Stimulated activated CD4-positive, alpha-beta T cell treated with anti-CD3 and anti-CD28 coated beads, Interleukin-1b, Interleukin-23, amount 100 ng/mL, for 24 hours (primary cell): ENCODE measurements around the gene FXYD5.
"Not testable (repeated sequence)": the region's sequence is repeated elsewhere in the genome, so short reads cannot be mapped to it uniquely, and the experiment has no call there.

Source experiments
- DNase-seq, 4 experiments: peaks; one replicate each; pipeline ENCODE4 v3.0.0-alpha.2; 2020; ENCODE audit warnings: low read depth in 4 of 4, low spot score in 1 of 4

Gene FXYD5

DNA sequence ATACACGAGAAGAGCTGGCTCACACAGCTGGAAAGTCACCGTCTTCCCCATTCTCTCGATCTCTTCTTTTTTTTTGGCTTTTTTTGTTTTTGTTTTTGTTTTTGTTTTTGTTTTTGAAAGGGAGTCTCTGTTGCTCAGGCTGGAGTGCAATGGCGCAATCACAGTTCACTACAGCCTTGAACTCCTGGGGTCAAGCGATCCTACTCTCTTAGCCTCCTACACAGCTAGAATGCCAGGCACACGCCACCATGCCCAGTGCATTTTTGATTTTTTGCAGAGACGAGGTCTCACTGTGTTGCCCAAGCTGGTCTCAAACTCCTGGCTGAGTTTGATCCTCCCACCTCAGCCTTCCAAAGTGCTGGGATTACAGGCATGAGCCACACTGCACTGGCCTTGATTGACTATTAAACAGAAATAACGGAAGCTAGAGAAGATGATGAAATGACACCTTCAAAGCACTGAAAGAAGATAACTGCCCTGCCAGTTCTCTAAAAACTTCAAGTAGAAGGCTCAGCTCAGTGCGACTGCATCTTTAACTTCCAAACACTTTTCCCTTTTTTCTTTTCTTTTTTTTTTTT lies 34.9 kb upstream of the FXYD5 start:
- DNase-seq = no peak

DNA sequence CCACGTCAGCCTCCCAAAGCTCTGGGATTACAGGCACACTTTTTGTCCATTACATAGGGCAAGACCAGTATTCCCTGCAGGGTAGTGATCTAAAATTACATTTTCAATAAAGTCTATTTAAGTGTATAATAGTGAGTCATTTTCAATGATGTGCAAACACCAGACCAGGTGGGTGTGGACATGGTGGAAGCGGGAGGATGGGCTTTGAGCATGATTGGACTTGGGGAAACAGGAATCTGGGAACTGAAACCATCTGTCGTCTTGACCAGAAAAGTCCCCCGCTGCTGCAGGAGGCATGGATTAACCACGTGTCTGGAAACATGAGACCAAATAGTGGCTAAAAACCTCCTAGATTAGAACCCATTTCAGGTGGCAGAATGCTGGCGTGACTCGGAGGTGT lies 34.0 kb upstream of the FXYD5 start:
- no peak for DNase-seq

- no peak for DNase-seq
These were observed 33.6 kb upstream of the FXYD5 start for GRCh38 chr19:35120898-35121297.

- no peak for DNase-seq
These were observed 31.6 kb upstream of the FXYD5 start for GRCh38 chr19:35122687-35123551.

- DNase-seq = no peak
These were observed 31.0 kb upstream of the FXYD5 start for GRCh38 chr19:35123573-35123972.

- peak; percentile 70 to 82 (median 79) for DNase-seq
These were observed 30.2 kb upstream of the FXYD5 start for GRCh38 chr19:35124098-35125060.

GRCh38 chr19:35125270-35125717 lies 29.2 kb upstream of the FXYD5 start:
- DNase-seq = no peak

GRCh38 chr19:35125749-35126623 lies 28.5 kb upstream of the FXYD5 start:
- no peak for DNase-seq

GRCh38 chr19:35126624-35126959 lies 27.9 kb upstream of the FXYD5 start:
- DNase-seq = no peak

DNA sequence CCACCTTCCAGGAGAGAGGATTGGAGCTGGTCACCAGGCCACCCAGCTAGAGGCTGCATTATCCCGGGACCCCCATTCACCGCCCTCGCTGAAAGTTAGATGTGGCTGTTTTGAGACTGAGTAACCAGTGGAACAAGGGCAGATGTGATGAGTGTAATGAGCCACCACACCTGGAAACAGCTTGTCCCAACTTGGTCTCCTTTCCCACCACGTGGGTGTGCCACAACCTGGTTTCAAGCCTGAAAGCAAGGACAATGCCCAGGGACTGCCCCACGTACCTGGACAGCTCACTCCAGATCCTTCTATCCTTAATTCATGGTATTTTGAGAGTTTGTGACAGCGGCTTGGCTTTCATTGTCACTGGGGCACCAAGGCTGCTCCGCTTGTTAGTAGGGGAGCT lies 26.7 kb upstream of the FXYD5 start:
- no peak for DNase-seq

DNA sequence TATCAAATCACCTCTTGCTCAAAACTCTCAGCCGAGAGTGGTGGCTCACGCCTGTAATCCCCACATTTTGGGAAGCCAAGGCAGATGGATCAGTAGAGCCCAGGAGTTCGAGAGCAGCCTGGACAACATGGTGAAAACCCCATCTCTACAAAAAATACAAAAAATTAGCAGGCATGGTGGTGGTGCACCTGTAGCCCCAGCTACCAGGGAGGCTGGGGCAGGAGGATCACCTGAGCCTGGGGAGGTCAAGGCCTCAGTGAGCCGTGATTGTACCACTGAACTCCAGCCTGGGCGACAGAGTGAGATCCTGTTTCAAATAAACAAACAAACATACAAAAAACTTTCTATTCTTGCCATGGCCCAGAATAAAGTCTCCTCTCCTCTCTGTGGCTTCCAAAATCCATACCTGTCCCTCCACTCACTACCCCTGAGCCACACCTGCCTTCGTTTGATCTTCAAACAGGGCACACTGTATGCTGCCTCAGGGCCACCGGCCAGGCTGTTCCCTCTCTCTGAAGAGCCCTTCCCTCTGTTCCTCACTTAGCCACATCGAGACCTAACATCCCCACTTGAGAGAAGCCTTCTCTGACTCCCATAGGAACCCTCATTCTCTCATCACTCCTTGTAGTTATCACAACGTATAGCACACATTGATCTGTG lies 26.0 kb upstream of the FXYD5 start:
- DNase-seq = no peak

DNA sequence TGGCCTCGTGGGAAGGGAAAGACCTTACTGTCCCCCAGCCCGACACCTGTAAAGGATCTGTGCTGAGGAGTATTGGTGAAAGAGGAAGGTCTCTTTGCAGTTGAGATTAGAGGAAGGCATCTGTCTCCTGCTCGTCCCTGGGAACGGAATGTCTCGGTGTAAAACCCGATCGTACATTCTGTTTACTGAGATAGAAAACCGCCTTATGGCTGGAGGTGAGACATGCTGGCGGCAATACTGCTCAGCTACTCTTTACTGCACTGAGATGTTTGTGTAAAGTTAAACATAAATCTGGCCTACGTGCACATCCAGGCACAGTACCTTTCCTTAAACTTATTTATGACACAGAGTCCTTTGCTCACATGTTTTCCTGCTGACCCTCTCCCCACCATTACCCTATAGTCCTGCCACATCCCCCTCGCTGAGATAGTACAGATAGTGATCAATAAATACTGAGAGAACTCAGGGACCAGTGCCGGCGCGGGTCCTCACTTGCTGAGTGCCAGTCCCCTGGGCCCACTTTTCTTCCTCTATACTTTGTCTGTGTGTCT lies 24.7 kb upstream of the FXYD5 start:
- not testable (repeated sequence) for DNase-seq

GRCh38 chr19:35130761-35131720 lies 23.5 kb upstream of the FXYD5 start:
- no peak for DNase-seq

GRCh38 chr19:35132254-35132653 lies 22.3 kb upstream of the FXYD5 start:
- DNase-seq = no peak

- no peak for DNase-seq
These were observed 20.7 kb upstream of the FXYD5 start for GRCh38 chr19:35133826-35134225.

DNA sequence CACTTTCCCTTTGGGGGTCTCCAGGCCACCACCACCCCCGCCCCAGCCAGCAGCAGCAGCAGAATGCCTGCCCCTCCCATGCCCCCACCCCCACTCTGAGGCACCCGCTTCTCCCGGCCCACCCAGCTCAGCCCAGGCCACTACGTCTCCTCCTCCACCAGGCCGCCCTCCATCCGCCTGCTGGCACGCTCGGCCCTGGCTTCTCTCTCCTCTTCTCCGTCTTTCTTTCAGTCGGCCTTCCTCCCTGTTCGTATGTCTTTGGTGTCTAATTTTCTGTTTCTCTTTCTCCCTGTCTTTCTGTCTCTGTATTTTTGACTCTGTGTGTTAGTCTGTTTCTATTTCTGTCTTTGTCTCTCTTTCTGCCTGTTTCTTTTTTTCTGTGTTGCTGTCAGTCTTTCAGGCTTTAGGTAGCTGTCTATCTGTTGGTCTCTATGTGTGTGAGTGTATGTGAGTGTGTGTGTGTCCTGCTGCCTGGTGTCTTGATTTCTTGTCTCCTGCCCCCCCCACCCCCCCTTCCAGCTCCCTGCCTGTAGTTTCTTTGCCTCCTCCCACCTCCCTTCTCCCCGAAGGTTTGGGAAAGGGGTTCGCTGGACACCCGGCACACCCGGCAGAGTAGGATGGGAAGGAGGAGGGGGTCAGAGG lies 19.8 kb upstream of the FXYD5 start, which contains the start of gene LGI4:
TSS of gene LGI4 (minus strand) at position 459 of the 642 bp plus-strand sequence. CDS start at position 80, 379 bp downstream.
- no peak for DNase-seq

DNA sequence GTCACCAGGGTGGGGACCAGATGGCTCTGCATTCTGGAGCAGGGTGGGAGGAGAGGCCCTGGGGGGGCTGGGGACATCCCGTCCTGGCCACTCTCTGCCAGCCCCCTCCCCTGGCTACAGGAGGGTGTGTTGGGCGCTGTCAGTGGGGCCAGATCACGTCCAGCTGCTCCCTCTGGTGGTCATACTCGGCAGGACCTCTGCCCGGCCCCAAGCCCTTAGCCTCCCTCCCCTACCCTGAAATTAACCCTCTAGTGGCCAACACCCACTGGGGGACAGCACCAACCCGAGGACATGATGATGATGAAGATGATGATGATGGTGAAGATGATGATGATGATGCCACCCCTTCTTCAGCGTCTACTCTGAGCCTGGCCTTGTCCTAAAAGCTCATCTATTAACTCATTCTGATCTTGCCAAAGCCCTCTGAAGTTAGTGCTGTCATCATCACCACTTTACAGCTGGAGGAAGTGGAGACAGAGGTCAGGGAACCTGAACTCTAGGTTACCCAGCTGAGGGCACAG lies 19.1 kb upstream of the FXYD5 start:
- DNase-seq = peak; percentile 40 to 61 (median 52)

GRCh38 chr19:35136231-35136630 lies 18.3 kb upstream of the FXYD5 start:
- DNase-seq = no peak
